K562 (cell line): ENCODE results near the gene SKIDA1.

Experiments used
- CEBPB ChIP-seq: fragments of 450-650 bp; IDR thresholded peaks from 2 replicates; pipeline ENCODE4 v1.6.1; 2016; ENCODE audit warnings: missing genetic modification characterization, missing compliant biosample characterization
- CHD2 ChIP-seq: IDR thresholded peaks from 2 replicates; pipeline ENCODE4 v1.6.1; 2011; ENCODE audit warnings: low read depth, low read length
- CHD4 ChIP-seq: fragments of 200-600 bp; sonication (generic); IDR thresholded peaks from 3 replicates; pipeline ENCODE4 v1.6.1; 2012; ENCODE audit warnings: low read depth, mild to moderate bottlenecking, mixed read lengths, low read length, inconsistent platforms; ENCODE audit not compliant: insufficient read depth, insufficient replicate concordance, poor library complexity, severe bottlenecking
- FOXJ3 ChIP-seq: sonication (generic); formaldehyde crosslinking; IDR thresholded peaks from 2 replicates; pipeline ENCODE4 v1.4.0; 2020; ENCODE audit warnings: mild to moderate bottlenecking, missing genetic modification reagents
- FOXK2 ChIP-seq, 2 experiments: fragments of 450-650 bp; IDR thresholded peaks in 1 of 2; conservative IDR thresholded peaks in 1 of 2; 2 replicates each; pipeline ENCODE4 v1.6.1; 2016; ENCODE audit warnings: low read depth in 2 of 2, mild to moderate bottlenecking in 1 of 2
- MXI1 ChIP-seq: IDR thresholded peaks from 2 replicates; pipeline ENCODE4 v1.6.1; 2011; ENCODE audit warnings: low read depth, mild to moderate bottlenecking, improper control_type of control experiment, low read length
- POLR2AphosphoS2 ChIP-seq: IDR thresholded peaks from 2 replicates; pipeline ENCODE4 v1.6.1; 2012; ENCODE audit warnings: low read length, improper control_type of control experiment
- SMAD4 ChIP-seq: fragments of 250-450 bp; sonication (Bioruptor Pico); conservative IDR thresholded peaks from 2 replicates; pipeline ENCODE4 v1.8.0; 2021; ENCODE audit warnings: inconsistent platforms, mild to moderate bottlenecking, moderate library complexity
- SOX6 ChIP-seq: fragments of 450-650 bp; IDR thresholded peaks from 2 replicates; pipeline ENCODE4 v1.6.1; 2014; ENCODE audit warnings: mild to moderate bottlenecking
- SREBF2 ChIP-seq: sonication (generic); formaldehyde crosslinking; IDR thresholded peaks from 2 replicates; pipeline ENCODE4 v1.4.0; 2020; ENCODE audit warnings: mild to moderate bottlenecking, missing genetic modification reagents
- TARDBP ChIP-seq: fragments of 450-650 bp; IDR thresholded peaks from 2 replicates; pipeline ENCODE4 v1.6.1; 2016
- ZNF165 ChIP-seq: fragments of 250-450 bp; sonication (Bioruptor Pico); IDR thresholded peaks from 2 replicates; pipeline ENCODE4 v1.4.0; 2020; ENCODE audit warnings: borderline replicate concordance

DNA sequence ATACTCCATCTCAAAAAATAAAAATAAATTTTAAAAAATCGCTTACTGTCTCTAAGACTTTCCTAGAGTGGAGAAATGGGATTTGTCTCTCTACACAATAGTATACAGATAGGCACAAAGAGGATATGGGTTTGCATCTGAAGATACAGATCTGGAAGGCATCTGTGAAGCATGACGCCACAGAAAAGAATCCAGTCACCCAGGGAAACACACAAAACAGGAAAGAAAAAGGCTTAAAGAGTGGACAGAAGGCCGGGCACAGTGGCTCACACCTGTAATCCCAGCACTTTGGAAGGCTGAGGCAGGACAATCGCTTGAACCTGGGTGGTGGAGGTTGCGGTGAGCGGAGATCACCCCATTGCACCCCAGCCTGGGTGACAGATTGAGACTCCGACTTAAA lies 61.3 kb downstream of the SKIDA1 start:
- TF ChIP-seq FOXJ3 (CRISPR knock-in tag): no peak
- TF ChIP-seq TARDBP: no peak
- TF ChIP-seq MXI1: no peak
- no peak for TF ChIP-seq ZNF165 (CRISPR knock-in tag)
- TF ChIP-seq CEBPB (tag): no peak
- no peak for TF ChIP-seq FOXK2 (conservative IDR thresholded peaks at IDR 0.05 in 1 of 2, IDR thresholded peaks at IDR 0.05 in 1 of 2; ENCODE audit: low read depth in 2 of 2)
- TF ChIP-seq SMAD4 (CRISPR knock-in tag): no peak
- no peak for TF ChIP-seq CHD2
- no peak for TF ChIP-seq SREBF2
- TF ChIP-seq POLR2AphosphoS2: no peak
- no peak for TF ChIP-seq SOX6
- no peak for TF ChIP-seq CHD4
